CD4-positive, alpha-beta T cell treated with Interleukin-1 beta for 1 hour (primary cell): ENCODE data around the gene HORMAD2.

ENCODE experiments used
- DNase-seq, 2 donors: peaks; one replicate each; pipeline ENCODE4 v3.0.0-alpha.2; 2020 to 2022

Gene HORMAD2

DNA sequence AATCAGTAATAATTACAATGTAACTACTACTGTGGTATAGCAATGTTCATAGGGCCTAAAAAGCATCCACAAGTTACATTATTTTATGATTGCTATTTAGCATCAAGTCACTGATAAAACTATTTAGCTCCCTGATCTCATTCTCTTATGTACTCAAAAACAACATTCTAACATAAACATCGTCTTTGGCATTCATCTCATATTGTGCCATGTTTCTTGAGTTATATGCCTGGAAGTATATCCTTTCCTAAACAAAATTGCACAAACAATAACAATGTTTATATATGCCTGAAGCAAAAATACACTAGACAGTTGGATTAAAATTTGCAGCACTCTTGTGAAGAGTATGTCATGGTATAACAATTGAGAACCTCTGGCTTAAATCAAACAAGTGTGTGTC is 34.1 kb downstream of the HORMAD2 start:
- no peak for DNase-seq

DNA sequence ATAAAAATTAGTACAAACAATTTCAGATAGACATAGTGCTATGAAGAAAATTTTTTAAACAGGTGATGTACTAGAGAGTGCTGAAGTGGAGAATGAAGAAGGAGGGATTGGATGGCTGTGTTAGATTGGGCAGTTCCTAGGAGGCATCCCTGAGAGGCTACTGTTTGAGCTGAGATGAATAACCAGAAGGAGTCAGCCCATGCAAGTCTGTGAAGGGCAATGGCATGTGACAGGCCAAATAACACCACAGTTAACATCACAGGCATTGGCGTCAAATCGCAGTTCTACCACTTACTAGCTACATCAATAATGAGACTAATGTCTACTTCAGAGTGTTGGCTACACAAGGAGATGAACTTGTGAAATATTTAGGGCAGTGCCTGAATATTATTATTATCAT is 35.4 kb downstream of the HORMAD2 start:
- DNase-seq: no peak

GRCh38 chr22:30116362-30117117 is 36.3 kb downstream of the HORMAD2 start:
- no peak for DNase-seq

DNA sequence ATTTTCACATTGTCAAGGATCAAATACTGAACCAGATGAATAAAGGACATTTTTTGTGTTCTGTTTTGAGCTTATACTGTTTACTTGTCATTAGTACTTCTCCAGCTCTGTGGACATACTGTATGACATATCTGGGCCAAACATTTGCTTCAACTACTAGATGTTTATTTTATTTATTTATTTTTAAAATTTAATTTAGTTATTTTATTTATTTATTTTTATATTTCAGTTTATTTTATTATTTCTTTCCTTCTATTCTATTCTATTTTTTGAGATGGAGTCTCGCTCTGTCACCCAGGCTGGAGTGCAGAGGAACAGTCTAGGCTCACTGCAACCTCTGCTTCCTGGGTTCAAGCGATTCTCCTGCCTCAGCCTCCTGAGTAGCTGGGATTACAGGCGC is 37.0 kb downstream of the HORMAD2 start:
- no peak for DNase-seq

GRCh38 chr22:30118291-30118690 is 38.0 kb downstream of the HORMAD2 start:
- DNase-seq: no peak

- no peak for DNase-seq
Observed at GRCh38 chr22:30121960-30122359, 41.7 kb downstream of the HORMAD2 start.

- DNase-seq: no peak
Observed at GRCh38 chr22:30123463-30123862, 43.2 kb downstream of the HORMAD2 start.

GRCh38 chr22:30127749-30128166 is 47.5 kb downstream of the HORMAD2 start:
- no peak for DNase-seq

GRCh38 chr22:30128511-30128910 is 48.2 kb downstream of the HORMAD2 start:
- DNase-seq: no peak

DNA sequence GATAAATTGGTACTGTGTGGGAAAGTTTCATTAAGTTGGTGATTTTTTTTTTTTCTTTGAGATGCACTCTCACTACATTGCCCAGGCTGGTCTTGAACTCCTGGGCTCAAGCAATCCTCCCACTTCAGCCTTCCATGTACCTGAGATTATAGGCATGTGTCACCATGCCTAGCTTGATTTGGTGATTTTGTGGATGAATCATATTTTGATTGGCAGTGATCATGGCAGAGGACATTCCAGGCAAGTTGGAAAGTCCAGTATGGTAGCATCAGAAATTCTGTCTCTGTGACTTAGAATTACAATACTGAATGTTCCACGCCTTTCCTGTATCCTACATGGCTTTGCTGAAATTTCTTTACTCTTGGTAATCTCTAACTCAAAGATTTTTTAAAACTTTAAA is 49.4 kb downstream of the HORMAD2 start:
- no peak for DNase-seq

DNA sequence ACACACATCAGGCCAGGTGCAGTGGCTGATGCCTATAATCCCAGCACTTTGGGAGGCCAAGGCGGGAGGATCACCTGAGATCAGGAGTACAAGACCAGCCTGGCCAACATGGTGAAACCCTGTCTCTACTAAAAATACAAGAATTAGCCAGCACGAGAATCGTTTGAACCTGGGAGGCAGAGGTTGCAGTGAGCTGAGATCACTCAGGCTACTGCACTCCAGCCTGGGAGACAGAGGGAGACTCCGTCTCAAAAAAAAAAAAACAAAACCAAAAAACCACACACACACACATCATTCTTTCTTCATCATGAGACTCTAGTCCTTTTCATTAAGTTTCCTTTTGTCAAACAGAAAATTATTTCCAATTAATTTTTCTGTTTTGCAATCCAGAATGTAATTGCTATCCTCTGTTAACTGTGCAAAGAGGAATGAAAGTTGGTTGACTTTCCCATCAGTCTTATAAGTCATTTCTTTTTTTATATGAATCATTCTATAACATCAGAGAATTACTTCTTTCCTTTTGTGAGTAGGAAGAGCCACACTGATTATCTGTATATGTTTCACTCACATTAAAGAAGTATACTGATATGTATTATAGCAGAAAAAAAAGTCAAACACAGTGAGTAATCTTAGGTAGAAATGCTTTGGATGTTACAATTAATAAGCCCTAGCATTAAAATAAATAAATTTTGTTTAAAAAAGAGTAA is 52.2 kb downstream of the HORMAD2 start:
- DNase-seq: no peak

GRCh38 chr22:30140414-30140813 is 60.1 kb downstream of the HORMAD2 start:
- no peak for DNase-seq

- DNase-seq: no peak
Observed at GRCh38 chr22:30143265-30143664, 63.0 kb downstream of the HORMAD2 start.

DNA sequence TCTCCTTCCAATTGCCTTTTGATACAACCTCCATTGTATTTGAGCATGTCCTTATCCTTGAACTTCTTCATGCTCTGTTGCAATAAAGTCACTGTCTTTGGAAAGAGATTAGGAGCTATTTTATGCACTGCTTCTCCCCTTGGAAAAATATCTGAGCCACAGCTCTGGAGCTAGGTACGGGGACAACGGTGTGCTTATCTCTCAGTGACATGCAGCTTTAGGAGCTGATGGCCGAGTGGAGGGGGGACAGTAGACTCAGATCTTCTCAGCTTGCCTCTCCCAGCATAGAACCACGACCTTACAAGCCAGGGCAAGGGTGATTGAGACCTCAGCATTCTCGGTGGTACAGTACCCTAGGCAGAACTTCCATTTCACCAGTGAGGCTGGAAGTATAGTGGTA is 64.1 kb downstream of the HORMAD2 start:
- DNase-seq: no peak

DNA sequence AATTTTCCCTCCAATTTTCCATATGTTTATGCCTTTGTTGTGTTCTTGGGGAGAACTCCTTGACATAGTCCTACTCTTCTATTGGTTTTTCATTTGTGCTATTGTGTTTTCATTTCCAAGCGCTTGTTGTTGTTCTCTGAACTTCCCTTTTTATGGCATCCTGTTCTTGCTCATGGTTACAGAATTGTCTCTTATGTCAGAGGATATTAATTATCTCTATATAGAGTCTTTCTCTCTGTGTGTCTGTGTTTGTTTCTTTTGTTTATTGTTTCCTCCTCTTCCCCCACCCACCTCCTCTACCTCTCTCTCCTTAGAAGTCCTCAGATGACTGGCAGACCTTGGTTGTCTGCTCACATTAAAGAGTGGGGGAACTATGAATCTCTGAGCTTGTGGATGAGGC is 69.9 kb downstream of the HORMAD2 start:
- DNase-seq: no peak

GRCh38 chr22:30158277-30158676 is 78.0 kb downstream of the HORMAD2 start:
- no peak for DNase-seq

DNA sequence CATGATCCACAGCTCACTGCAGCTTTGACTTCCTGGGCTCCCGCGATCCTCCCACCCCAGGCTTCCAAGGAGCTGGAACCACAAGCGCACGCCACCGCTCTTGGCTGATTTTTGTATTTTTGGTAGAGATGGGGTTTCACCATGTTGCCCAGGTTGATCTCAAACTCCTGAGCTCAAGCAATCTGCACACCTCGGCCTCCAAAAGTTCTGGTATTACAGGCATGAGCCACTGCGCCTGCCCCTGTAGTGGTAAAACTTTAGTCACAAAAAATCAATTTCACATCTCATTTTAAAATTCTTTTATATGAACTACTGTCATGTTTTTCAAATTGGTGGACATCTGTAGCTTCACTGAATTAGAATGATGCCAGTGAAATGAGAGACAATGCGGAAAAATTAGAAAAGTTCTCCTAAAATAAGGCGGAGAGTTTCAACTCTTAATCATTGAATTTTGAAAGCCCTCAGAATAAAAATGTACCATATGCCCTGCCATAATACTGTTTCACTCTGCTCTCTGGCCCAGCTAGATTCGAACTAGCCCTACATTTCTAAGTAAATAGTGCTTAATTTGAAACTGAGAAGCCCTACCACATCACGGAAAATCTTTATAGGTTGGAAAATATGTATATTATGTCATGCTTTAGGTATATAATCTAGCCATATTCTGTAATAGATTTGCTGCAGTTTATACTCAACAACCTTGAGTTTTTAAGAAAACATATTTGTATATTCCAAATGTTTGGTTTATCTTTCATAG is 78.7 kb downstream of the HORMAD2 start:
- no peak for DNase-seq

DNA sequence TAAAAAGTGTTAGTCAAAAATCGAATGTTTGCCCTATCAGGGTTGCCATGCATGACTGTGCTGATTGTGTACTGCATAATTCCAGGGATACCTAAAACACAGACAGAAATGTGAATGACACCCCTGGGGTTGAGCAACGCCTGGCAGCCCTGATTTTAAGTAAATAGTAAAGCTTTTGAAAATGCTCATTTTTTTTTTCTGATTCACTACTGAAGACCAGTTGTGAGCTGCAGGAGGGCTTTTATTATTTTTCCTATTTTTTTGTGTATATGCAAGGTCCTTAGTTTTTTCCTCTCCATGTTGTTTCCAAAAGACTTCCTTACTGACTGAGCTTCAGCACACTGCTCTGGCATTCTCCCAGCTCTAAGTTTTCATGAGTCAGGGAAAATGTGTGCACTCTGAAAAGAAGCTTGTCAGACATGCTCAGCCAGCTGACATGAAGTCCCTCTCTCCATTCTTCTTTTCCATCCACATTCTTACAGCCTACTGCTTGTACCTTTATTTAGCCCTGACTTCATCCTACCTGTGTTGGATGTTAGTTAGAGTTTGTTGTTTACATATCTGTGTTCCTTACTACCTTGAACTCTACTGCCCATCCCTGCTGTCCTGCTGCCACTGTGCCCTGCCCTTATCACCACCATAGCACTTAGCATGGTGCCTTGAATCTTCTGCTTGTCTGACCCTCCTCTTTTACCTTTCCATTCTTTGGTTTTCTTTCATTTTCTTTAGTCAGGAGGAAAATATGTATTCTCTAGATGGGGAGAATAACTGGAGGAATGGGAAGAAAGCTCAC is 79.5 kb downstream of the HORMAD2 start:
- no peak for DNase-seq

GRCh38 chr22:30161051-30161469 is 80.8 kb downstream of the HORMAD2 start:
- no peak for DNase-seq

DNA sequence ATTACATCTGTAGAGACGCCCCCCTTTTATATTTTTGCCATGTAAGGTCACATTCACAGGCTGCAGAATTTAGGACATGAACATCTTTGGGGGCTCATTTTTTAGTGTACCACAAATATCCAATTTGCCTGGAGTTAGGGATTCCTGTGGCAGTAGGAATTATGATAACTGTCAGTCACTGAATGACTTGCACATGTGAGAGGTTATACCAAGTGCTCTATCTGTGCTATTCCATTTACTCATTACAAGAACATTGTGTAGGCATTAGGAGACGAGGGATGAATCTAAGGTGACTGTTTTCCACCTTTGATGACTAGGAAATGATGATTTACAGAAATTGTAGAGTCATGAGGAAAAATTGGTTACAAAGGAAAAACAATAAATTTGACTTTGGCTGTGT is 87.0 kb downstream of the HORMAD2 start:
- no peak for DNase-seq

GRCh38 chr22:30167734-30168133 is 87.5 kb downstream of the HORMAD2 start:
- no peak for DNase-seq

GRCh38 chr22:30169002-30169401 is 88.7 kb downstream of the HORMAD2 start:
- peak in 1 of 2 donors; percentile 17 for DNase-seq

DNA sequence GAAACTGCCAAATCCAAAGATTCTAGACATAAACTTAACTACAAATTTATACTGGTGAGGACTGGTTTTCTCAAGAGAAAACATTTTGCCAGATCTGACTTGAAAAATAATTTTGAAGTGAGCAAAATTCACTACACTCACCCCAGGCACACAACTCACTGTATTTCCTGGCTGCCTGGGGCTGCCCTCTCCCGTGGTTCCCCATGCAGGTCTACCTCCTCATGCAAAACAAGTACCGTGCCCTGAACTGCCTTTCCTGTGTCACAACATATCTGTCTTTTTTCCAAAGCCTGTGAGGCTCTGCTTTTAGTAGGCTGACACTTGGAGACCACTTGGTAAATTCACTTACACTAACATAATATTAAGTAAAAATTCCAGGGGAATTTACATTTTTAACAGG is 89.9 kb downstream of the HORMAD2 start:
- DNase-seq: no peak
